H1 (cell line): Measurements from ENCODE around the gene TDRD6. TPM values are rescaled to one million over a fixed set of nuclear protein-coding genes. Genes with fewer than 3 reads are reported as not detected.
"Not testable (repeated sequence)": the region's sequence is repeated elsewhere in the genome, so short reads cannot be mapped to it uniquely, and the experiment has no call there.

ENCODE experiments used
- CTCF ChIA-PET: fragments of 300-600 bp; sonication (Branson Sonifier 250); formaldehyde crosslinking; loops from one replicate; lab custom pipeline; 2021; ENCODE audit not compliant: partially characterized antibody; lab: Charles Lee
- POLR2A ChIA-PET: fragments of 300-600 bp; sonication (Branson Sonifier 250); formaldehyde crosslinking; loops from one replicate; lab custom pipeline; 2021; ENCODE audit warnings: inconsistent platforms; ENCODE audit not compliant: partially characterized antibody; lab: Charles Lee
- DNase-seq, 2 experiments: peaks; one replicate each; pipeline versions ENCODE4 v3.0.0 to v3.0.0-alpha.2; 2010 to 2022; ENCODE audit warnings: low spot score in 2 of 2, low read depth in 1 of 2, mixed read lengths in 1 of 2
- FAIRE-seq: peaks from 2 replicates; lab custom pipeline; 2011; peaks lifted over from hg19 to GRCh38; lab: Jason Lieb, UNC
- H2AFZ ChIP-seq: 2 replicates; pipeline ENCODE4 v1.8.1; 2012; ENCODE audit warnings: low read length, inconsistent platforms
- H2AK5ac ChIP-seq: 2 replicates; pipeline ENCODE4 v1.6.1; 2013; ENCODE audit warnings: low read depth, low read length
- H2BK120ac ChIP-seq: replicated peaks from 2 replicates; pipeline ENCODE3; 2013; ENCODE audit warnings: low read depth, low read length, inconsistent platforms
- H2BK12ac ChIP-seq: 2 replicates; pipeline ENCODE4 v1.6.1; 2013; ENCODE audit warnings: low read depth, low read length
- H2BK15ac ChIP-seq: 2 replicates; pipeline ENCODE4 v1.6.1; 2013; ENCODE audit warnings: low read length
- H2BK20ac ChIP-seq: 2 replicates; pipeline ENCODE4 v1.6.1; 2013; ENCODE audit warnings: low read length
- H2BK5ac ChIP-seq: 2 replicates; pipeline ENCODE4 v1.6.1; 2013; ENCODE audit warnings: low read depth, low read length
- H3K14ac ChIP-seq: 2 replicates; pipeline ENCODE4 v1.6.1; 2013; ENCODE audit warnings: inconsistent platforms; ENCODE audit not compliant: insufficient read length
- H3K18ac ChIP-seq: 2 replicates; pipeline ENCODE4 v1.6.1; 2013; ENCODE audit warnings: low read length; ENCODE audit errors: extremely low read depth
- H3K23ac ChIP-seq: 2 replicates; pipeline ENCODE4 v1.6.1; 2013; ENCODE audit warnings: inconsistent platforms; ENCODE audit not compliant: insufficient read length
- H3K23me2 ChIP-seq: 2 replicates; pipeline ENCODE4 v1.6.1; 2013; ENCODE audit warnings: low read depth, low read length
- H3K27ac ChIP-seq: 2 replicates; pipeline ENCODE4 v1.6.1; 2011; ENCODE audit warnings: low read depth, low read length, inconsistent platforms
- H3K27me3 ChIP-seq, 4 experiments: replicated peaks in 1 of 4; 1 replicate in 1 of 4; 2 replicates in 3 of 4; pipeline versions ENCODE4 v1.6.1 to v1.8.1; 2011 to 2013; ENCODE audit warnings: low read length in 3 of 4, mild to moderate bottlenecking in 3 of 4, inconsistent platforms in 2 of 4, mixed read lengths in 2 of 4, moderate library complexity in 1 of 4; ENCODE audit not compliant: control insufficient read depth in 3 of 4, insufficient read depth in 3 of 4; ENCODE audit errors: extremely low read depth in 1 of 4
- H3K36me3 ChIP-seq, 4 experiments: 2 replicates each; pipeline versions ENCODE4 v1.6.1 to v1.8.1; 2011 to 2013; ENCODE audit warnings: mild to moderate bottlenecking in 4 of 4, low read length in 3 of 4, moderate library complexity in 2 of 4, control low read depth in 1 of 4, inconsistent platforms in 1 of 4; ENCODE audit not compliant: insufficient read depth in 4 of 4, control insufficient read depth in 2 of 4
- H3K4ac ChIP-seq: replicated peaks from 2 replicates; pipeline ENCODE3; 2013; ENCODE audit warnings: low read length, low read depth, mixed read lengths, inconsistent platforms; ENCODE audit not compliant: insufficient read length
- H3K4me1 ChIP-seq, 4 experiments: replicated peaks in 1 of 4; 1 replicate in 1 of 4; 2 replicates in 3 of 4; pipeline versions ENCODE4 v1.6.1 to v1.8.1; 2011 to 2013; ENCODE audit warnings: low read length in 3 of 4, inconsistent platforms in 2 of 4, mixed read lengths in 1 of 4; ENCODE audit not compliant: insufficient read depth in 4 of 4, control insufficient read depth in 3 of 4
- H3K4me2 ChIP-seq, 2 experiments: 2 replicates each; pipeline versions ENCODE4 v1.6.1 to v1.8.1; 2011 to 2013; ENCODE audit warnings: low read depth in 2 of 2, low read length in 2 of 2, control low read depth in 1 of 2, inconsistent platforms in 1 of 2, mild to moderate bottlenecking in 1 of 2; ENCODE audit not compliant: insufficient read depth in 1 of 2
- H3K4me3 ChIP-seq, 4 experiments: fragments of 200-600, 300-600 bp in 1 of 4; sonication (generic), shearing (Covaris generic), sonication (Bioruptor Twin) in 1 of 4; 2 replicates each; pipeline versions ENCODE4 v1.5.1 to v1.8.1; 2011 to 2016; ENCODE audit warnings: low read length in 4 of 4, low read depth in 3 of 4, control low read depth in 2 of 4, inconsistent platforms in 2 of 4, mild to moderate bottlenecking in 2 of 4, mixed read lengths in 1 of 4, moderate library complexity in 1 of 4; ENCODE audit not compliant: insufficient read depth in 2 of 4; ENCODE audit errors: extremely low read depth in 1 of 4
- H3K56ac ChIP-seq: replicated peaks from 2 replicates; pipeline ENCODE3; 2013; ENCODE audit warnings: low read depth, mild to moderate bottlenecking, mixed read lengths, low read length, inconsistent platforms; ENCODE audit not compliant: insufficient read length
- H3K79me1 ChIP-seq: 2 replicates; pipeline ENCODE4 v1.6.1; 2013; ENCODE audit warnings: low read depth, low read length, control low read depth
- H3K79me2 ChIP-seq, 2 experiments: 2 replicates each; pipeline versions ENCODE4 v1.6.1 to v1.8.1; 2012 to 2013; ENCODE audit warnings: low read length in 2 of 2, mild to moderate bottlenecking in 2 of 2, inconsistent platforms in 1 of 2; ENCODE audit not compliant: insufficient read depth in 2 of 2, control insufficient read depth in 1 of 2
- H3K9ac ChIP-seq, 4 experiments: replicated peaks in 1 of 4; 1 replicate in 1 of 4; 2 replicates in 3 of 4; pipeline versions ENCODE4 v1.6.1 to v1.8.1; 2011 to 2013; ENCODE audit warnings: low read depth in 3 of 4, low read length in 3 of 4, control low read depth in 2 of 4, mild to moderate bottlenecking in 2 of 4, moderate library complexity in 2 of 4, inconsistent platforms in 1 of 4; ENCODE audit errors: extremely low read depth in 1 of 4
- H3K9me3 ChIP-seq, 2 experiments: 2 replicates each; pipeline versions ENCODE4 v1.6.1 to v1.8.1; 2012 to 2013; ENCODE audit warnings: mild to moderate bottlenecking in 2 of 2, moderate library complexity in 2 of 2, control low read depth in 1 of 2, inconsistent platforms in 1 of 2, low read depth in 1 of 2, low read length in 1 of 2, mixed read lengths in 1 of 2; ENCODE audit not compliant: insufficient read depth in 2 of 2
- H4K20me1 ChIP-seq, 2 experiments: replicated peaks in 1 of 2; 2 replicates each; pipeline versions ENCODE3 to v1.8.1; 2011 to 2013; ENCODE audit warnings: inconsistent platforms in 2 of 2, low read length in 2 of 2, mild to moderate bottlenecking in 1 of 2; ENCODE audit not compliant: insufficient read depth in 2 of 2, control insufficient read depth in 1 of 2
- H4K5ac ChIP-seq: 2 replicates; pipeline ENCODE4 v1.6.1; 2013; ENCODE audit warnings: low read length, low read depth, mixed read lengths, inconsistent platforms; ENCODE audit not compliant: insufficient read length
- H4K8ac ChIP-seq: 2 replicates; pipeline ENCODE4 v1.8.0; 2013; ENCODE audit warnings: mild to moderate bottlenecking, moderate library complexity, low read length, inconsistent platforms; ENCODE audit not compliant: insufficient read depth; ENCODE audit errors: extremely low read depth
- H4K91ac ChIP-seq: replicated peaks from 2 replicates; pipeline ENCODE3; 2013; ENCODE audit warnings: low read length, mixed read lengths, inconsistent platforms; ENCODE audit not compliant: insufficient read length
- WGBS, 2 experiments: shearing (Covaris generic) in 1 of 2; methylation state at CpG; one replicate each; pipeline versions ENCODE4 v1.1.6 to v1.1.7; 2013 to 2015; ENCODE audit warnings: low lambda C conversion rate in 2 of 2, mixed read lengths in 2 of 2, inconsistent platforms in 1 of 2, low coverage in 1 of 2, missing lambda C conversion rate in 1 of 2; ENCODE audit not compliant: insufficient replicate concordance in 2 of 2, insufficient coverage in 1 of 2, insufficient read length in 1 of 2; ENCODE audit errors: extremely low coverage in 1 of 2, missing lambda C conversion rate in 1 of 2; 5-methylcytosine and 5-hydroxymethylcytosine counted together
- polyA plus RNA-seq, 7 experiments: library from polyadenylated mRNA; depleted of rRNA in 3 of 7; stranded (reverse) in 5 of 7; unstranded in 2 of 7; fragments of >200 nt in 5 of 7; fragments of 200-250 nt in 2 of 7; gene quantifications; 1 replicate in 5 of 7; 2 replicates in 1 of 7; 4 replicates in 1 of 7; pipeline versions ENCODE4 v1.2.1 to v1.2.3, GENCODE V29; 2011 to 2013; ENCODE audit warnings: missing spikeins in 2 of 7, mixed read lengths in 2 of 7
- total RNA-seq: library from RNA; stranded (reverse); fragmentation: NEBNext Ultra II Directional; extraction: Animal tissue kit (Norgen Biotek cat#: 25700); gene quantifications from 2 replicates; pipeline ENCODE4 v1.2.1, GENCODE V29; 2021

TDRD6 gene
- total and polyA plus RNA-seq, 2 of the 8 experiments (the other 6 are each of a cell fraction or from before 2014, with no cell fraction given) = 0.06 to 0.19 TPM

DNA sequence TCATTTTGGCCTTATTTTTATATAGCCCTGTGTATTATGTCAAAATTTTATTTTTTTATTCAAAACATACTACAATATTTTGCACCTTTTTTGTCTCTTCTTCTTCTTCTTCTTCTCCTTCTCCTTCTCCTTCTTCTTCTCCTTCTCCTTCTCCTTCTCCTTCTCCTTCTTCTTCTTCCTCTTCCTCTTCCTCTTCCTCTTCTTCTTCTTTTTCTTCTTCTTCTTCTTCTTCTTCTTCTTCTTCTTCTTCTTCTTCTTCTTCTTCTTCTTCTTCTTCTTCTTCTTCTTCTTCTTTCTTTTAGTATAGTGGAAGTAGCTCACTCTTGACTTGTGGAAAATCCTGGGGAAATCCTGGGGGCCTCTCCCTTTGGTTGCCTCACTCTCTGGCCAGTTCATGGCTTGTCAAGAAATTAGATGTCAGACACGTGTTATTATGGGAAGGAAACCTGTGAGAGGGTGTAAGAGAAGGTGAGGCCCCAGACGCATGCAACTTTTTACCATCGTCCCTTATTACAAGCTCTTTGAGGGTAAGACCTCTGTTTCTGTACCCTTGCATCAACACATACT lies 56.6 kb downstream of the TDRD6 start:
- H4K91ac ChIP-seq, H2BK20ac ChIP-seq, H4K5ac ChIP-seq, H3K9ac ChIP-seq, DNase-seq, POLR2A ChIA-PET, FAIRE-seq, H3K14ac ChIP-seq, H2BK15ac ChIP-seq, H3K9me3 ChIP-seq, H3K23ac ChIP-seq, H3K4me3 ChIP-seq, H3K79me1 ChIP-seq, H2BK12ac ChIP-seq, H2AK5ac ChIP-seq, H3K79me2 ChIP-seq, H2BK120ac ChIP-seq, H3K27ac ChIP-seq, H3K23me2 ChIP-seq, H3K4ac ChIP-seq, H3K4me2 ChIP-seq, H2AFZ ChIP-seq, H3K56ac ChIP-seq, H3K18ac ChIP-seq, H4K20me1 ChIP-seq, H3K36me3 ChIP-seq, H2BK5ac ChIP-seq, H3K27me3 ChIP-seq, H4K8ac ChIP-seq: not testable (repeated sequence)
- H3K4me1 ChIP-seq = peaks cover 2 to 12% (median 5%) of the 10 kb centered on the region in 4 experiments; a peak in 6 of 7 replicates
- WGBS, 2 experiments = 92% methylated on average over 3 of the region's 3 CpGs; no CpG with 5 or more reads in 1 of the 2 experiments
- CTCF ChIA-PET = interaction anchor here (0.6 to 1.9 kb wide), 3 partner anchors 11 to 63 kb away, joined by 3 to 13 read pairs (median 3); no protein-coding TSS in a partner anchor
